Articular chondrocyte of knee joint (primary cell): ENCODE measurements around the gene PDLIM3. TPM values are rescaled to one million over a fixed set of nuclear protein-coding genes. Genes with fewer than 3 reads are reported as not detected.

Experiments used
- total RNA-seq: library from RNA; depleted of rRNA; stranded (reverse); fragments of >200 nt; gene quantifications from 2 replicates; pipeline ENCODE4 v1.2.3, GENCODE V29; 2012

PDLIM3 gene, protein sequence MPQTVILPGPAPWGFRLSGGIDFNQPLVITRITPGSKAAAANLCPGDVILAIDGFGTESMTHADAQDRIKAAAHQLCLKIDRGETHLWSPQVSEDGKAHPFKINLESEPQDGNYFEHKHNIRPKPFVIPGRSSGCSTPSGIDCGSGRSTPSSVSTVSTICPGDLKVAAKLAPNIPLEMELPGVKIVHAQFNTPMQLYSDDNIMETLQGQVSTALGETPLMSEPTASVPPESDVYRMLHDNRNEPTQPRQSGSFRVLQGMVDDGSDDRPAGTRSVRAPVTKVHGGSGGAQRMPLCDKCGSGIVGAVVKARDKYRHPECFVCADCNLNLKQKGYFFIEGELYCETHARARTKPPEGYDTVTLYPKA
- total RNA-seq = 2.7 and 8.2 TPM in 2 replicates

DNA sequence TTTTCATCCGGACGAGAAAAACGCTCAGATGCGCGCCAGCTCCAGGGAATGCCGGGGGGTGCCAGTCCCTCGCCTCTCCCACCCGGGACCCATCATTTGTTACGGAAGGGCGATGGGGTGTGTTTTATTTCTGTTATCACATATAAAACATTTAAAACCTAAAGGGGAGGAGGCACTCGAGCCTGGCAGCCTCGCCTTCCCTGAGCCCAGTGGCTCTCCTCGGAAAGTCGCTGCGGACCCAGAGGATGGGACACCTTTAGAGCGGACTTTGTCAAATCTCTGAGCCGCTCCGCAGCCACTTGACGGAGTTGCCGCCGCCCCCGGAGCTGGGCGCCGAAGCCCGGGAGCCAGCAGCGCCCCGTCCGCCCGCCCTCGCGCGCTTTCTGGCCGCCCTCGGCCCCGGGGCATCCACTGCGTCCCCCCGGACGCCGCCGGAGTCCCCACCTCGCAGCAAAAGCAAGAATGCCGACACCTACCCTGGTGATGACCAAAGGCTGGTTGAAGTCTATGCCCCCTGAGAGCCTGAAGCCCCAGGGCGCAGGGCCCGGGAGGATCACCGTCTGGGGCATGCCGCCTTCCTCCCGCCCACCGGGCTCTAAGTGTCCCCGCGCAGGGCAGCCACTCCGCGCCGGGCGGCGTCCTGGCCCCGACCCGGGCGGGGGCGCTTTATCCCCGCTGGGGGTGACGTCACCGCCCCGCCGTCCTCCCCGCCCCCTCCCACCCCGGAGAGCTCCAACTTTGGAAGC, at the start of gene PDLIM3:
Gene PDLIM3 (minus strand): TSS at position 642 of the 746 bp plus-strand sequence. CDS start 73 bp downstream, at position 569.

DNA sequence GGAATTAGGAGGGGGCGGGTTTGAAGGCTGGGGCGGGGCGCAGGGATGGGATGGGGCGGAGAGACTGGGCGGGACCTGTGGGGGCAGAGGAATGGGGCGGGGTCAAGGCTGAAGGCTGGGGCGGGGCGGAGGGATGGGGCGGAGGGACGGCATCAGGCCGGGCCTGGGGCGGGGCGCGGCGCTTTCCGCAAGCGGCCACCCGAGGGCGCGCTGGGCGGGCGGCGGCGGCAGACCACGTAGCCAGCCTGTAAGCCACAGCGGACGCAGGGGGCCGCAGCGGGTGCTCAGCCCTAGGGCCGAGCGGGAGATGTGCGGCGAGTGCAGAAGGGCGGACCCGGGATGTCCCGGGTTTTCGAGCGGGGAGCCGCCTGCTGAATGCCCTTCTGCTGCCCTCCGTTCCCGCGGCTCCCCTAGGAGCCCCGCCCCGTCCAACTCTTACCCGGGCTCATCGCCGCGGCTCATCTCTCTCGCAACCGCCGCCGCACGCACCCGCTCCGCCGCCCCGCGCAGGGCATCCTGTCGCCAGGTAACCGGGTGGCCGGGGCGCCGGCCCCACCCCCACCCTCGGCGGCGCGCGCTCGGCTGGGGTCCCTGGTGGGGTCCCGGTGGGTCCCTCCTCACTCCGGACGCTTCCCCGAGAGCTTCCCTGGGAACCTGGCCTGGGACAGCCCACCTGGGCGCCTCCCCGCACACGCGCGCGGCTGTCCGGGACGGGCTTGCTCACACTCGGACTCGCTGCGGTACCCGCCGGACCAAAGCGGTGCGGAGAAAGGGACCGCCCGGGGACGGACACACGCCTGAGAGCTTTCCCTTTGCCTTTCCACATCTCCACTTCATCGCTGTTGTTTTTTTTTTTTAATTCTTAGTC, 63.8 kb downstream of the PDLIM3 start, which contains the start of gene CCDC110:
Gene CCDC110 (minus strand): TSS at position 499 of the 868 bp plus-strand sequence. CDS start 50 bp downstream, at position 449.

Other genes with a start within 250 kb of the PDLIM3 start
- 1.0 and 1.4 TPM in 2 replicates for gene LRP2BP, start 139.6 kb downstream of the PDLIM3 start, total RNA-seq
- gene ANKRD37, start 138.7 kb downstream of the PDLIM3 start, total RNA-seq = 7.2 and 10.4 TPM in 2 replicates
- gene UFSP2, start 109.5 kb downstream of the PDLIM3 start, total RNA-seq = 49.1 and 52.3 TPM in 2 replicates
- 5.0 and 7.1 TPM in 2 replicates for gene CCDC110, start 63.8 kb downstream of the PDLIM3 start, total RNA-seq